ENCODE data around the gene CTNNA3.

The CTNNA3 gene

DNA sequence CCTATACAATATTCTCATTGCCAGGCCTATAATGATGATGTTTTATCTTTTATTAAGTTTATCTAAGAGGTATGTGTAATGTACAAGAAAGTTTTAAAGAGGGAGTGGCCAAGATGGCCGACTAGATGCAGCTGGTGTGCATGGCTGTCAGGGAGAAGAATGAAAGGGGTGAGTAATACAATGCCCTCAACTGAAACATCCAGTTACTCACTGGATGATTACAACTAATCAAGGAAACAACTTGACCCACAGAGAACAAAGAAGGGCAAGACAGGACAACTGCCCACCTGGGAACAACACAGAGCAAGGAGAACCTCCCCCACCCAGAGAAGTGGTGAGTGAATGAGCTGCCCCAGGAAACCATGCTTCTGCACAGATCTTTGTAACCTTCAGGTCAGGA lies 1650.1 kb downstream of the CTNNA3 start:
- DNase-seq (ENCODE audit: low spot score): no peak

DNA sequence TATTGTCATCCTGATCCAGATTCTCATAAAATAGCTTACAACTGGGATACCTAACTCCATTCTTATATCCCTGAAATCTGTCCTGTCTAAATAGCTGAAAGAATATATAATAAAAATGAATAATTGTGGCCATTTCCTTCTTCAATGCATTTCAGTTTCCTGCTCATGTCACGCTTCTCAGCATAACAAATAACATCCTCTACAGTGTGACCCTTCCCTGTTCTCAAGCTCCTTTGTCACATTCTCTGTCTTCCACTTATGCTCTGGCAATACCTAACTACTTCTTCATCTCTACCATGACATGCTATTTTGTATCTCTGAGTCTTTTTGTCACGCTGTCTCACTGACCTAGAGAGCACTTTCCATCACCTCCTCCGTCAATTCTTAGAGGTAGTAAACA lies 1654.2 kb downstream of the CTNNA3 start:
- in situ Hi-C loops (cut with MboI; ENCODE audit: low pct_unique_long_range_greater_than_20kb, low sequenced_read_pairs, unreplicated experiment): no loop called here
- no peak for DNase-seq (ENCODE audit: low spot score)
- TF ChIP-seq, protein P1, sequence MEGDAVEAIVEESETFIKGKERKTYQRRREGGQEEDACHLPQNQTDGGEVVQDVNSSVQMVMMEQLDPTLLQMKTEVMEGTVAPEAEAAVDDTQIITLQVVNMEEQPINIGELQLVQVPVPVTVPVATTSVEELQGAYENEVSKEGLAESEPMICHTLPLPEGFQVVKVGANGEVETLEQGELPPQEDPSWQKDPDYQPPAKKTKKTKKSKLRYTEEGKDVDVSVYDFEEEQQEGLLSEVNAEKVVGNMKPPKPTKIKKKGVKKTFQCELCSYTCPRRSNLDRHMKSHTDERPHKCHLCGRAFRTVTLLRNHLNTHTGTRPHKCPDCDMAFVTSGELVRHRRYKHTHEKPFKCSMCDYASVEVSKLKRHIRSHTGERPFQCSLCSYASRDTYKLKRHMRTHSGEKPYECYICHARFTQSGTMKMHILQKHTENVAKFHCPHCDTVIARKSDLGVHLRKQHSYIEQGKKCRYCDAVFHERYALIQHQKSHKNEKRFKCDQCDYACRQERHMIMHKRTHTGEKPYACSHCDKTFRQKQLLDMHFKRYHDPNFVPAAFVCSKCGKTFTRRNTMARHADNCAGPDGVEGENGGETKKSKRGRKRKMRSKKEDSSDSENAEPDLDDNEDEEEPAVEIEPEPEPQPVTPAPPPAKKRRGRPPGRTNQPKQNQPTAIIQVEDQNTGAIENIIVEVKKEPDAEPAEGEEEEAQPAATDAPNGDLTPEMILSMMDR (IDR thresholded peaks at IDR 0.05; ENCODE audit: extremely low read depth, insufficient read depth, missing control alignments): no peak

More for the DNA sequence above, 1650.1 kb downstream of the CTNNA3 start:
- in situ Hi-C loops (cut with MboI; ENCODE audit: low pct_unique_long_range_greater_than_20kb, low sequenced_read_pairs, unreplicated experiment): no loop called here
- TF ChIP-seq, protein P1 (IDR thresholded peaks at IDR 0.05; ENCODE audit: extremely low read depth, insufficient read depth, missing control alignments): no peak

DNA sequence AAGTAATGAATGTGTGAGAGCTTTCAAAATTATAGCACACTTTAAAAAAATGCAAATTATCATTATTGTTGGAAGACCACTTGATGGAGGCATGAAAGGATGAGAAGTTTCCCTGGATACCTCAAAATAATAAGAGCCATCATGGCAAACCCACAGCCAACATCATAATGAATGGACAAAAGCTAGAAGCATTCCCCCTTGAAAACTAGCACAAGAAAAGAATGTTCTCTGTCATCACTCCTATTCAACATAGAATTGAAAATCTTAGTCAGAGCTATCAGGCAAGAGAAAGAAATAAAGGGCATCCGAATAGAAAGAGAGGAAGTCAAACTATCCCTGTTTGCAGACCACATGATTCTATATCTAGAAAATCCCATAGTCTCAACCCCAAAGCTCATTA lies 1657.4 kb downstream of the CTNNA3 start:
- DNase-seq (ENCODE audit: low spot score): no peak
- TF ChIP-seq, protein P1 (IDR thresholded peaks at IDR 0.05; ENCODE audit: extremely low read depth, insufficient read depth, missing control alignments): no peak
- in situ Hi-C loops (cut with MboI; ENCODE audit: low pct_unique_long_range_greater_than_20kb, low sequenced_read_pairs, unreplicated experiment): no loop called here

DNA sequence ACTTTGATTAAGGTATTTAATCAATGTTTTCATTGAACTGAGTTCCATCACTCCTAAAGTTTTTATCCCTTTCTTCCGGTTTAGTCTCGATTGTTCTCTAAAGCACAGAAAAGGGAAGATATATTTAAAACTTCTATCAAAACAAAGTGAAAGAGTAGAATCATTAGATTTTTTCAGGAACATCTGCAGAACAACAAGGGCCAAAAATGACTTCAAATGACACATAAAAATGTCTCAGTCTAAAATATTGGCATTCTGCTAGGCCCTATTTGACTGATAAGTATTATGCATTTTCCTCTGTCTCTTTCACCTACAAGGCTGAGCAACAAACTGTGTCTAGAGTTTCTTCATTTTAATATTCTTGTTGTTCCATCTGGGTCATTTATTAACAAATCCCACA lies 1669.7 kb downstream of the CTNNA3 start:
- in situ Hi-C loops (cut with MboI; ENCODE audit: low pct_unique_long_range_greater_than_20kb, low sequenced_read_pairs, unreplicated experiment): no loop called here
- TF ChIP-seq, protein P1 (IDR thresholded peaks at IDR 0.05; ENCODE audit: extremely low read depth, insufficient read depth, missing control alignments): no peak

DNA sequence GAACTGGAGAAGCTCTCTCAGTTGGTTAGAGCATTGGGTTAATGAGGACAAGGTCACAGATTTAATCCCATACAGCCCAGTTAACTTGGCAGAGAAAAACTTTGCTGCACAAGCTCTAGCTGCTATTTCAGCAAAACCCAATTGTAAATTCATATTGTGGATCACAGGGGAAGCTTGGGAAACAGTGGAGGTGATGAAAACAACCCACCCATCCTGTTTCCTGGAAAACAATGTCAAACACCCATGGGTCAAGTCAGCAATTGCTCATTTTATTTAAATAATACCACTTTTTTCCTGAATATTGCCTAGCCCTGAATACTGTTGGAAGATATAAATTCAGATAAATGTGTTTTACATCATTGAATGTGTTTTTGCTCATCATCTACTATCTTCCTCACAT lies 1670.8 kb downstream of the CTNNA3 start:
- in situ Hi-C loops (cut with MboI; ENCODE audit: low pct_unique_long_range_greater_than_20kb, low sequenced_read_pairs, unreplicated experiment): no loop called here
- TF ChIP-seq, protein P1 (IDR thresholded peaks at IDR 0.05; ENCODE audit: extremely low read depth, insufficient read depth, missing control alignments): no peak
- no peak for DNase-seq (ENCODE audit: low spot score)

More for the DNA sequence above, 1669.7 kb downstream of the CTNNA3 start:
- DNase-seq (ENCODE audit: low spot score): no peak

DNA sequence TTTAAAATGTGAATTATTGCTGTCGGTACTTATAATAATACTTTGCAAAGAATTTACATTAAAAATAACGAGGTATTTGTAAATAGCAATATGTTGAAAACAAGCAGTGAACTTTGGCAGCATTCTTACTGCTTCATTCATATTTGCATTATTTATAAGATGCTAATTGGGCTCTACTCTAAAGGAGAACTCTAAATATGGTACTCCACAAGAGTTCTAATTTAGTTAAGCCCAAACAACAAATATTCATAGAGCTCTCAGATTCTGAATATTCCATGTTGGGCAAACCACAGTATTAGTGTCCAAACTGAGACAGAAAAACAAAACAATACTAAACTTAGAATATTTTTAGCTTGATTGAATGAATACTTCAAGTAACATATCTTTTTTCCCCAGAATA lies 1674.6 kb downstream of the CTNNA3 start:
- in situ Hi-C loops (cut with MboI; ENCODE audit: low pct_unique_long_range_greater_than_20kb, low sequenced_read_pairs, unreplicated experiment): no loop called here
- no peak for DNase-seq (ENCODE audit: low spot score)
- TF ChIP-seq, protein P1 (IDR thresholded peaks at IDR 0.05; ENCODE audit: extremely low read depth, insufficient read depth, missing control alignments): no peak

DNA sequence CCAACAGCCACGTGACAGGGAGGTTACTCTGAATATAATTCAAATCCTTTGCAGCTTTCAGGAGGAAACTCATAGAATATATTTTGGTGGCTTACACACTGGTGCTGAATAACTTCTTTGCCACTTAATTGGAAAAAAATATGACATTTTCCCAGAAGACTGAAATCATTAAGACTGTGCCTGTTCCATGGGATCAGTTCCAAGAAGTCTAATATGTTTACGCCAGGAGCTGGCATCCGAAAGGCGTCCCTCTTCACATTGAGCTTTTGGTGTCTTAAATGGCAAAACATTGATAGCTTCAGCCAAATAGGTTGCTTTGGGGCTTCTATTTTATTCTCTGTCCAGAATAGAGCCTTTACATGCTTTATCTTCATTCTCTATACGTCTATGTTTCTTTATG lies 1687.8 kb downstream of the CTNNA3 start:
- no peak for DNase-seq (ENCODE audit: low spot score)
- in situ Hi-C loops (cut with MboI; ENCODE audit: low pct_unique_long_range_greater_than_20kb, low sequenced_read_pairs, unreplicated experiment): no loop called here
- TF ChIP-seq, protein P1 (IDR thresholded peaks at IDR 0.05; ENCODE audit: extremely low read depth, insufficient read depth, missing control alignments): no peak
